PC-3 (cell line): ENCODE results near the gene BRINP2. TPM values are rescaled to one million over a fixed set of nuclear protein-coding genes. Genes with fewer than 3 reads are reported as not detected.

ENCODE experiments used
- ATAC-seq: fragments of 200-7000 bp; cut with Tn5 transposase; 2 replicates; pipeline ENCODE4 v1.9.1; 2020; ENCODE audit warnings: mild to moderate bottlenecking, moderate library complexity
- Bru-seq: library from RNA; stranded (reverse); fragments of 400-500 nt; gene quantifications from one replicate; lab custom pipeline; 2021; lab: Mats Ljungman, UMichigan
- BruChase-seq, 2 experiments: library from RNA; stranded (reverse); fragments of 400-500 nt; gene quantifications; one replicate each; lab custom pipeline; 2021; lab: Mats Ljungman, UMichigan
- BruUV-seq: library from RNA; stranded (reverse); fragments of 400-500 nt; replicated peaks from 2 replicates; lab custom pipeline; 2021; lab: Mats Ljungman, UMichigan
- CTCF ChIA-PET: fragments of 300-600 bp; sonication (Branson Sonifier 250); formaldehyde crosslinking; loops from one replicate; lab custom pipeline; 2022; ENCODE audit warnings: antibody characterized with exemption; lab: Charles Lee
- POLR2A ChIA-PET: fragments of 300-600 bp; sonication (Branson Sonifier 250); formaldehyde crosslinking; loops from one replicate; lab custom pipeline; 2022; ENCODE audit warnings: antibody characterized with exemption; ENCODE audit not compliant: unreplicated experiment; lab: Charles Lee
- DNase-seq: peaks from one replicate; pipeline ENCODE4 v3.0.0-alpha.2; 2015
- H2AFZ ChIP-seq: fragments of 300-600 bp; sonication (generic); 2 replicates; pipeline ENCODE4 v1.6.0; 2016; ENCODE audit warnings: antibody characterized with exemption, low read length
- H3F3A ChIP-seq: fragments of 300-600 bp; sonication (generic); one replicate; pipeline ENCODE4 v1.6.0; 2017; ENCODE audit warnings: antibody characterized with exemption, low read length, control low read depth, mild to moderate bottlenecking; ENCODE audit not compliant: unreplicated experiment
- H3K27ac ChIP-seq: fragments of 300-600 bp; sonication (generic); 2 replicates; pipeline ENCODE4 v1.5.1; 2016; ENCODE audit warnings: mild to moderate bottlenecking, low read length
- H3K27me3 ChIP-seq: fragments of 300-600 bp; sonication (generic); 2 replicates; pipeline ENCODE4 v1.6.1; 2016; ENCODE audit warnings: low read length, mixed read lengths
- H3K36me3 ChIP-seq: fragments of 300-600 bp; sonication (generic); 2 replicates; pipeline ENCODE4 v1.6.1; 2016; ENCODE audit warnings: low read depth, mixed run types, low read length, mixed read lengths
- H3K4me1 ChIP-seq: fragments of 300-600 bp; sonication (generic); 2 replicates; pipeline ENCODE4 v1.5.1; 2016; ENCODE audit warnings: low read length; ENCODE audit not compliant: insufficient read depth
- H3K4me2 ChIP-seq: fragments of 300-600 bp; sonication (generic); 2 replicates; pipeline ENCODE4 v1.6.0; 2016; ENCODE audit warnings: low read length
- H3K4me3 ChIP-seq: fragments of 300-600 bp; sonication (generic); 2 replicates; pipeline ENCODE4 v1.5.1; 2016; ENCODE audit warnings: mild to moderate bottlenecking, low read length, mixed read lengths
- H3K79me2 ChIP-seq: fragments of 300-600 bp; sonication (generic); 2 replicates; pipeline ENCODE4 v1.6.1; 2017; ENCODE audit warnings: low read length, mixed read lengths
- H3K9ac ChIP-seq: fragments of 300-600 bp; sonication (generic); 2 replicates; pipeline ENCODE4 v1.6.0; 2016; ENCODE audit warnings: mild to moderate bottlenecking, low read length
- H3K9me2 ChIP-seq: fragments of 300-600 bp; sonication (generic); replicated peaks from 2 replicates; pipeline ENCODE4 v1.6.1; 2016; ENCODE audit warnings: mixed run types, low read length, mixed read lengths
- H3K9me3 ChIP-seq: fragments of 300-600 bp; sonication (generic); 2 replicates; pipeline ENCODE4 v1.6.1; 2016; ENCODE audit warnings: low read length, mixed read lengths
- H4K20me1 ChIP-seq: fragments of 300-600 bp; sonication (generic); 2 replicates; pipeline ENCODE4 v1.6.1; 2016; ENCODE audit warnings: low read length, mixed read lengths
- EZH2 ChIP-seq: fragments of 300-600 bp; sonication (generic); IDR thresholded peaks from one replicate; pipeline ENCODE4 v1.6.1; 2017; ENCODE audit warnings: antibody characterized with exemption, mild to moderate bottlenecking, low read length; ENCODE audit not compliant: unreplicated experiment
- EZH2phosphoT487 ChIP-seq: fragments of 300-600 bp; sonication (generic); IDR thresholded peaks from 2 replicates; pipeline ENCODE4 v1.6.1; 2018; ENCODE audit warnings: mild to moderate bottlenecking, antibody characterized with exemption, low read length, borderline replicate concordance
- intact Hi-C: fragments of 100-400 bp; cut with micrococcal nuclease; formaldehyde crosslinking; loops from 2 replicates; pipeline ENCODE4 v1.9.0; 2023
- long read RNA-seq: library from polyadenylated mRNA; unstranded; transcript quantifications from one replicate; pipeline ENCODE4 v2.0.0, GENCODE V29; 2021; ENCODE audit not compliant: unreplicated experiment
- total RNA-seq: library from RNA; depleted of rRNA; stranded (reverse); fragments of >200 nt; gene quantifications from 2 replicates; pipeline ENCODE4 v1.2.3, GENCODE V29; 2014; rRNA removed
- TF ChIP-seq, protein P1 (sequence below): fragments of 300-600 bp; sonication (generic); conservative IDR thresholded peaks from 2 replicates; pipeline ENCODE4 v1.5.1; 2017; ENCODE audit warnings: antibody characterized with exemption, low read depth, mild to moderate bottlenecking, low read length

BRINP2 gene, protein sequence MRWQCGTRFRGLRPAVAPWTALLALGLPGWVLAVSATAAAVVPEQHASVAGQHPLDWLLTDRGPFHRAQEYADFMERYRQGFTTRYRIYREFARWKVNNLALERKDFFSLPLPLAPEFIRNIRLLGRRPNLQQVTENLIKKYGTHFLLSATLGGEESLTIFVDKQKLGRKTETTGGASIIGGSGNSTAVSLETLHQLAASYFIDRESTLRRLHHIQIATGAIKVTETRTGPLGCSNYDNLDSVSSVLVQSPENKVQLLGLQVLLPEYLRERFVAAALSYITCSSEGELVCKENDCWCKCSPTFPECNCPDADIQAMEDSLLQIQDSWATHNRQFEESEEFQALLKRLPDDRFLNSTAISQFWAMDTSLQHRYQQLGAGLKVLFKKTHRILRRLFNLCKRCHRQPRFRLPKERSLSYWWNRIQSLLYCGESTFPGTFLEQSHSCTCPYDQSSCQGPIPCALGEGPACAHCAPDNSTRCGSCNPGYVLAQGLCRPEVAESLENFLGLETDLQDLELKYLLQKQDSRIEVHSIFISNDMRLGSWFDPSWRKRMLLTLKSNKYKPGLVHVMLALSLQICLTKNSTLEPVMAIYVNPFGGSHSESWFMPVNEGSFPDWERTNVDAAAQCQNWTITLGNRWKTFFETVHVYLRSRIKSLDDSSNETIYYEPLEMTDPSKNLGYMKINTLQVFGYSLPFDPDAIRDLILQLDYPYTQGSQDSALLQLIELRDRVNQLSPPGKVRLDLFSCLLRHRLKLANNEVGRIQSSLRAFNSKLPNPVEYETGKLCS
- total RNA-seq (2.6 and 3.7 TPM in 2 replicates), Bru-seq, nascent RNA (percentile 47 among the genes with signal in this experiment), BruChase-seq, experiment 1, labeled RNA remaining after a 6-hour chase (percentile 44 among the genes with signal in this experiment), BruChase-seq, experiment 2, labeled RNA remaining after a 2-hour chase (percentile 43 among the genes with signal in this experiment)
- long read RNA-seq, transcript BRINP2-201 (8 exons, 3,558 nt), result major isoform, 7 of 25 reads
- long read RNA-seq, partial matches to known transcripts, result 8 of 25 reads
- long read RNA-seq, other reads (novel, unspliced or antisense), result 9 of 25 reads

DNA sequence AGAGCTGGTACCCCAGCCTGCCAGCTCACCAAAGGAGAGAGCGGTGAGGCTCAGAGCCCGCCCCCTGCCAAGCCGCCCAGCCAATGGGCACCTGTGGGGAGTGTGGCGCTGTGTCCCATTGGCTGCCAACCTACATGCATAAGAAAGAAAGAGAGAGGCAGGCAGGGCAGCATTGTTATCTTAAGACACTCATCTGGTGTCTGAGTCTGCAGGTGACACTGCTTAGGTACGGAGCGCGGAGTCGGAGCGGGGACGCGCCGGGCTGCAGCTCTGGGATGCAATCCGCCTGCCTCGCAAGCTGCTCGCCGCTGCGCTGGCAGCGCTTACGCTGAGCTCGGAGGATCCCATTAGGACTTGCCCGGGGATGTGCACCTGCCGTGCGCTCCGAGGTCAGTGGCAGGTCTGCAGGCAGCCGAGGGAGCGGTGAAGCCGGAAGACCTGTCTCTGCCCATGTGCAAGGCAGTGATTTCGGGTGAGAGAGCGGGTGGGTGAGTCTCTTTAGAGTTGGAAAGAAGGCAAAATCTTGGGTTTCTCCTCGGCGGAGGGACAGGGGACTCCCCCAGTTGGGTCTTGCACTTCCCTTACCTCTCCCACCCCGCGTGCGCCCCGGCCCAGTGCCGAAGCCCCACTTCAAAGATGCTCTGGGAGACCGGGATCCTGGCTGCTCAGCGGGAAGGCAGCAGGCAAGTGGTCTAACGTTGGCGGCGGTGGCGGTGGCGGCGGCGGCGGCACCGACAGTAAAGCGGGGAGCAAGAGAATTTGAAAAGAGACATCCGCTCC is at the start of gene BRINP2:
BRINP2 (plus strand) TSS at position 203 of the 780 bp plus-strand sequence. CDS start 58,919 bp downstream, outside the sequence.
- H3K4me3 ChIP-seq, result peak within 1 kb of the TSS; percentile 85
- TSS peak; percentile 50 for BruUV-seq
- DNase-seq (peak; percentile 75), ATAC-seq (peak; percentile 98)
- no peaks in the 10 kb centered on the region for H3K27me3 ChIP-seq
- H3K79me2 ChIP-seq, result no peaks in the 10 kb centered on the region
- intact Hi-C loops, result loop anchor here (2.0 kb wide), 1 partner anchor 88 kb away; no protein-coding TSS in a partner anchor
- H3K9ac ChIP-seq, result peak within 1 kb of the TSS; percentile 14; the same call in 1 of the 2 replicates
- peaks cover 15% of the 10 kb centered on the region for H3K4me1 ChIP-seq
- no peaks in the 10 kb centered on the region for H3K9me2 ChIP-seq
- peak within 1 kb of the TSS; percentile 97 for H3K4me2 ChIP-seq
- no peaks in the 10 kb centered on the region for H3K9me3 ChIP-seq
- H2AFZ ChIP-seq, result peak within 1 kb of the TSS; percentile 82
- CTCF ChIA-PET, result no interaction called here
- no peak for TF ChIP-seq EZH2
- TF ChIP-seq EZH2phosphoT487, result no peak
- TF ChIP-seq, protein P1, sequence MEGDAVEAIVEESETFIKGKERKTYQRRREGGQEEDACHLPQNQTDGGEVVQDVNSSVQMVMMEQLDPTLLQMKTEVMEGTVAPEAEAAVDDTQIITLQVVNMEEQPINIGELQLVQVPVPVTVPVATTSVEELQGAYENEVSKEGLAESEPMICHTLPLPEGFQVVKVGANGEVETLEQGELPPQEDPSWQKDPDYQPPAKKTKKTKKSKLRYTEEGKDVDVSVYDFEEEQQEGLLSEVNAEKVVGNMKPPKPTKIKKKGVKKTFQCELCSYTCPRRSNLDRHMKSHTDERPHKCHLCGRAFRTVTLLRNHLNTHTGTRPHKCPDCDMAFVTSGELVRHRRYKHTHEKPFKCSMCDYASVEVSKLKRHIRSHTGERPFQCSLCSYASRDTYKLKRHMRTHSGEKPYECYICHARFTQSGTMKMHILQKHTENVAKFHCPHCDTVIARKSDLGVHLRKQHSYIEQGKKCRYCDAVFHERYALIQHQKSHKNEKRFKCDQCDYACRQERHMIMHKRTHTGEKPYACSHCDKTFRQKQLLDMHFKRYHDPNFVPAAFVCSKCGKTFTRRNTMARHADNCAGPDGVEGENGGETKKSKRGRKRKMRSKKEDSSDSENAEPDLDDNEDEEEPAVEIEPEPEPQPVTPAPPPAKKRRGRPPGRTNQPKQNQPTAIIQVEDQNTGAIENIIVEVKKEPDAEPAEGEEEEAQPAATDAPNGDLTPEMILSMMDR, result no peak
- H4K20me1 ChIP-seq, result no peaks in the 10 kb centered on the region
- no peaks in the 10 kb centered on the region for H3F3A ChIP-seq
- H3K36me3 ChIP-seq, result no peaks in the 10 kb centered on the region
- POLR2A ChIA-PET, result interaction anchor here (0.6 to 0.9 kb wide), 3 partner anchors 83 to 963 kb away, joined by 3 to 7 read pairs (median 4); no protein-coding TSS in a partner anchor
- no peak within 1 kb of the TSS for H3K27ac ChIP-seq

DNA sequence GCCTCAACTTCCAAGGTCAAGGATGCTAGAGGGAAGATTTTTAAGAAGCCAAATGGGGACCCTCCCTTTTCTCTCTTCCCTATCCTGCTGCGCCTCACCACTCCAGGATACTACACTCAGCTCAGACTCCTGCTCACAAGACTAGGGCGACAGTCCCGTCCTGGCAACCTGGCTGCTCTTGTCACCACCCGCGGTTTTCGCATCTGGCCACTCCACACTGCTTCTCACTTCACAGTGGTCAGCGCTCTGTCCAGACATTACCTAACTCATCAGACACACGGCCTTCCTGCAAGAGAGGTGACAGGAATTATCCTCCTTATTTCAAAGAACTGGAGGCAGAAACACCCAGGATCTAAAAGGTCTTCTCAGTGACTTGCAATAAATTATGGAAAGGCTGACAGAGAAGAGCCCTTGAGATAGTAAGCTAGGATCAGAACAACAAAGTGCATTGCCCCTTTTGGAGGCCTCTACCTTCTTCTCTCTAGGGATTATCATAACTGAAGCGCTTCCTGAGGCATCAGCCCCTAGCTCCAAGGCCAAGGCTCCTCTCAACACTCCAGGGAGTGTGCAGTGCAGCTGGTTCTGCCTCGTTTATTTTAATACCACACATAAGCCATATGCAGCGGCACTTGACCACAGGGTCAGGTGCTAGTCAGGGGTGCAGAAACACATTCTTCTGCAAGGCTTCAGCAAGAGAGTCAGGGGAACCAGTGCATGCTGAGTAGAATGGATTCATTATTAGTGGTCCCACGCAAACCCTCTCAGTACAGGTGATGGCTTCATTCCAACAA is 48.1 kb upstream of the BRINP2 start:
- BruUV-seq, result no TSS peak

More for the DNA sequence above, 48.1 kb upstream of the BRINP2 start:
- H3K4me2 ChIP-seq, result no peak overlapping the region
- no peaks in the 10 kb centered on the region for H3K9me3 ChIP-seq
- no peaks in the 10 kb centered on the region for H3F3A ChIP-seq
- no peak overlapping the region for H3K4me3 ChIP-seq
- no peaks in the 10 kb centered on the region for H3K79me2 ChIP-seq
- POLR2A ChIA-PET, result no interaction called here
- H3K4me1 ChIP-seq, result no peaks in the 10 kb centered on the region
- no peak overlapping the region for H2AFZ ChIP-seq
- no peak overlapping the region for H3K27ac ChIP-seq
- no peaks in the 10 kb centered on the region for H3K27me3 ChIP-seq
- DNase-seq (no peak), ATAC-seq (no peak)
- intact Hi-C loops, result no loop called here
- H3K9me2 ChIP-seq, result no peaks in the 10 kb centered on the region
- no peaks in the 10 kb centered on the region for H3K36me3 ChIP-seq
- H4K20me1 ChIP-seq, result no peaks in the 10 kb centered on the region
- TF ChIP-seq EZH2phosphoT487 (no peak), EZH2 (no peak)
- TF ChIP-seq, protein P1, result no peak
- no peak overlapping the region for H3K9ac ChIP-seq
- CTCF ChIA-PET, result no interaction called here
